Smooth muscle cell of bladder (primary cell): Measurements from ENCODE around the gene ISY1. TPM values are rescaled to one million over a fixed set of nuclear protein-coding genes. Genes with fewer than 3 reads are reported as not detected.

Experiments
- total RNA-seq: library from RNA; depleted of rRNA; stranded (reverse); fragments of >200 nt; gene quantifications from 2 replicates; pipeline ENCODE4 v1.2.3, GENCODE V29; 2014

Gene ISY1
- 31.6 and 31.7 TPM in 2 replicates for total RNA-seq

DNA sequence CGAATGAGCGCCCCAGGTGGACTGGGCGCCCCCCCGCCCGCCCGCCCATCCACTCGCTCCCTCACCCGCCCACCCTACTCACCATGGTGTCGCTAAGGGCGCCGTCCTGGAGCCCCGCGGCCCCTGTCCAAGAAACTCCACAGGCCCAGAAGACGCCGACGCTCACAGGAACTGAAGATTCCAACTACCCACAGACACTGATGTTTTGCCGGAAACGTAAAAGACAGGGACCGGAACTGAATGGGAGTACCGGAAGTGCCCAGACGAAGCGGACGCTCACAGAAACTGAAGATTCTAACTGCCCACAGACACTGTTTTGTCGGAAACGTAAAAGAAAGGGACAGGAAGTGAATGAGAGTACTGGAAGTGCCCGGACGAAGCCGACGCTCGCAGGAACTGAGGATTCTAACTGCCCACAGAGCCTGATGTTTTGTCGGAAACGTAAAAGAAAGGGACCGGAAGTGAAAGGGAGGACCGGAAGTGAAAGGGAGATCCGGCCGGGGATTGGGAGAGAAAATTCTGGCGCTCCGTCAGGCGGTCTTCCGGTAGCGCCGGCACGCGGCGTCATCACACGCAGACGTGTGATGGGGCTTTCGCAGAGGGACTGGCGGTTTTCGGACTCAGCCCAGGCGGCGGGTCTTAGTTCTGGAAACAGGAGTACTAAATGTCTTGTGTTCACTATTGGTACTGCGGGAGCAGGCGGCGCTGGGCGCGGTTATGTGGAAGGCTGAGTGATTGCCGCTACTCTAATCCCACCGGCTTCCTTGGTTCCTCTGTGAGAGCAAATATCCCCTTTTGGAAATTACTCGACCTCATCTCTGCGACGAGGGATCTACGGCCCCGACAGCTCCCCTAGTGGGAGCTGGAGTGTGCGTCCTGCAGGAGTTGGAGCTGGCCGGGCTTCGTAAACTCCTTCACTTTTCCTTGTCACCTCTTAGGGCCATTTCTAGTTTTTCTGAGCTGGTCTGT lies at the start of gene ISY1:
Gene ISY1, minus strand, starts transcription at position 173 of the 969 bp plus-strand sequence. Its CDS starts 88 bp downstream, at position 85.

DNA sequence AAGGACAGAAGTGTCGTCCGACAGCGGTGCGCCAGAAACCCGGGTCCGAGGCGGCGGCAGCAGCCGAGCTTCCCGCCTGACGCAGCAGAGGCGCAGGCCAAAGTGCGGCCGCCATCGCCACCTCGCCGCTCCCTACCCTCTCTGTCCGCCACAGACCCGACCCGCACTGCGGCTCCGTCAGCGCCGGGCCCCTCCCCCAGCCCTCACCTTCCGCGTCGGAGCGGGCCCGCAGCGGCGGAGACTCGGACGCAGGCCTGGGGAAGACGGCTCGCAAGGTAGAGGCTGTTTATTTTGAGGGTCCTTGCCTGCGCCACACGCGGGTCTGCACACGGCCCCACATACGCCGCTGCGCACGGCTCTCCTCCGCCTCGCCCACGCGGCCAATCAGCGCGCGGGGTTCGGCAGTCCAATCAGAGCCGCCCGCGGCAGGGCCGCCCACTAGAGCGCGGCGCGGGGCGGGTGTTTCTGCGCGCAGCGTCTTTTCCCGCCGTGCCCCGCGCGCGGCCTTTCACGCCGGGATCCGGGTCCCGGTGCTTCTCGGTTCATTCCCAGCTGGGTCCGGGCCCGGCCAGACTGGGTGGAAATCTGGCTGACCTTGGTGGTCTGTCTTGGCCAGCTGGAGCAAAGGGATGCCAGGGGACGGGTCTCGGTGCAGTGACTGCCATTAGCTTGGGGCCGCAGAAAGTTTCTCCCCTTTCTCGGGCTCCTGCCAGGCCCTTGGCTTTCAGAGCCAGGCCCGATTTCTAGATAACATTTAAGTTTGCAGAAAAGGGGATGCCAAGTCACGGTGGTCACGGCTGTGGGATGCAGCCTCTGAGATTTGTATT lies 22.9 kb upstream of the ISY1 start, which contains the start of gene CNBP:
Gene CNBP, minus strand, starts transcription at position 328 of the 827 bp plus-strand sequence. CDS start 12,139 bp downstream, outside the sequence.

DNA sequence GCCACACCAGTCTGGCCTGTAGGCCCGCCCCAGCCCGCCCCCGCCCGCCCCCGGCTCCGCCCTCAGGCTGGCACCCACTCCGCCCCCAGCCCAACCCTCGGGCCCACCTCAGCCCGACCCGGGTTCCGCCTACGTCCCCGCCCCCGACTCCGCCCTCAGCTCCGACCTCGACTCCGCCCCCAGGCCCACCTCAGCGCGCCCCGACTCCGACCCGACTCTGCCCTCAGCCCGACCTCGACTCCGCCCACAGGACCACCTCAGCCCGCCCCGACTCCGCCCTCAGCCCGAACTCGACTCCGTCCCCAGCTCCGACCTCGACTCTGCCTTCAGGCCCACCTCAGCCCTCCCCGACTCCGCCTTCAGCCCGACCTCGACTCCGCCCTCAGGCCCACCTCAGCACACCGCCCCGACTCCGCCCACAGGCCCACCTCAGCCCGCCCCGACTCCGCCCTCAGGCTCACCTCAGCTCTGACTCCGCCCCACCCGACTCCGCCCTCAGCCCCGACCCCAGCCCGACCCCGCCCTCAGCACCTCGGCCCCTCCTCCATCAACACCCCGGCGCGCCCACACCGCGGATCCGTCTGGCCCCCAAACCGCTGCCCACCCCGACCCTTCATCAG lies 39.0 kb downstream of the ISY1 start, which contains the start of gene RAB43:
Gene RAB43, minus strand, starts transcription at position 13 of the 620 bp plus-strand sequence. CDS start 315 bp downstream, outside the sequence.

Other genes starting within 250 kb of the ISY1 start
- gene CFAP92, start 167.0 kb downstream of the ISY1 start, total RNA-seq, result 0.09 and 1.1 TPM in 2 replicates
- gene EFCC1, start 159.8 kb downstream of the ISY1 start, total RNA-seq, result 4.8 TPM in 1 of 2 replicates, not detected in the other
- gene GP9, start 100.3 kb downstream of the ISY1 start, total RNA-seq, result not detected in 2 replicates
- 14.3 and 15.1 TPM in 2 replicates for gene RAB43, start 39.3 kb downstream of the ISY1 start, total RNA-seq
- gene CNBP, start 22.8 kb upstream of the ISY1 start, total RNA-seq, result 265 and 277 TPM in 2 replicates
- gene COPG1, start 88.5 kb upstream of the ISY1 start, total RNA-seq, result 502 and 503 TPM in 2 replicates
- gene HMCES, start 117.8 kb upstream of the ISY1 start, total RNA-seq, result 15.8 and 16.1 TPM in 2 replicates